SK-N-MC (cell line): Measurements from ENCODE around the gene PTGER2.

Source experiments
- EZH2 ChIP-seq: fragments of 200-600 bp; sonication (generic); IDR thresholded peaks from one replicate; pipeline ENCODE4 v1.6.1; 2017; ENCODE audit warnings: antibody characterized with exemption
- FOXP2 ChIP-seq: optimal IDR thresholded peaks from 2 replicates; pipeline ENCODE3; 2011; ENCODE audit warnings: mild to moderate bottlenecking, moderate library complexity; ENCODE audit not compliant: insufficient read depth; ENCODE audit errors: extremely low read length, control extremely low read depth
- POLR2AphosphoS5 ChIP-seq: IDR thresholded peaks from 2 replicates; pipeline ENCODE4 v1.6.1; 2012; ENCODE audit warnings: mild to moderate bottlenecking, low read depth, low read length, borderline replicate concordance

- TF ChIP-seq EZH2 (no peak), POLR2AphosphoS5 (no peak), FOXP2 (no peak)
These were observed 46.7 kb downstream of the PTGER2 start for GRCh38 chr14:52360831-52361230.
